Measurements from ENCODE around the gene SBF2. TPM values are rescaled to one million over a fixed set of nuclear protein-coding genes. Genes with fewer than 3 reads are reported as not detected.
A peak's percentile ranks its signal among the peaks of the same experiment; 100 is the strongest.

SBF2 gene
- total and polyA plus RNA-seq, 2 donors (not counting 1 experiment from before 2014, with no cell fraction given) = 5.6 to 17.7 TPM

DNA sequence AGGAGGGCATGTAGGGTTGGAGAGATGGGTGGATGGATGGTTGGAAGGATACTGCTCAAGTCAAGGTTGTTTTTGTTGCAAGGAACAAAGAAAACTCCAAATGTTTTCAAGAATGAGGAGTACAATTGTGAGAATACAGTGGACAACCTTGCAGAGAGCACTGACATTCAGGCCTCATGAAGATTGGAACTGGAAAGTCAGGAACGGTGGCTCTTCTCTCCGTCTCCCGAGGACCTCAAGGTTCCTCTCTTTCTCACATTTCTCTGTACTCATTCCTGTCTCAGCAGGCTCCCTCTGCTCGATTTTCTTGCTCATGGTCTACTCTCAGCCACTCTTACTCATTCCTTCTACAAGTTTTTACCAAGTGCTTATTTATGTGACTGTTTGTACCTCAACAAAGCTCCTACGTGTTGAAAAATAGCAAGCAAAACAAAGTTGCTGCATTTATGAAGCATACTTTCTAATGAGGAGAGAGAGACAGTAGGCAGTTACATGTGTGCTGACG lies 532.5 kb downstream of the SBF2 start:
- intact Hi-C loops (cut with micrococcal nuclease) = no loop called here
- CTCF ChIA-PET = interaction anchor here (0.9 kb wide), 1 partner anchor 83 kb away, joined by 3 read pairs; no protein-coding TSS in a partner anchor

DNA sequence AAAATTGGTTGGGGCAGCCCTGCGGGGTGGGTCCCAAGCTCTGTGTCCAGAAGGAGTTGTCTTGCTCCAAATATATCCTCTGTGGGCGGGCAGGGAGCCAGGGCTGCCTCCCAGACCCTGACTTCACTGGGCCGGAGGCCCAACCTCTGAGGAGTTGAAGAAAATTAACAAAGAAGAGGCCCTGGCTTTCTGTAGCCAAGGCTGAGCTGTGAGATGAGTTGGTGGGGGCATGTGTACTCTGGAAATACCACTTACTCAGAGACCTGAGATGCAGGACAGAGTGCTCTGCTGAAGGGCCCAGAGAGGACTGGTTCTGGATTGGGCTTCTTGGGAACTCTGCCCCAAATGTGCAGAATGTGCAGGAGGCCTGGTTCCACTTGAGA lies 533.8 kb downstream of the SBF2 start:
- H3K4me1 Mint-ChIP-seq = peaks cover 73% of the 10 kb centered on the region
- no peak overlapping the region for H3K4me3 ChIP-seq (ENCODE audit: control extremely low read depth in 1 of 5, extremely low read depth in 1 of 5, insufficient read depth in 1 of 5, low read depth in 2 of 5, low read length in 4 of 5)
- 97% methylated on average over 3 of the region's 3 CpGs for WGBS (ENCODE audit: insufficient coverage)
- H3K9me3 Mint-ChIP-seq (ENCODE audit: insufficient read depth) = no peaks in the 10 kb centered on the region
- H3K27me3 ChIP-seq (replicated peaks in 1 of 4; ENCODE audit: control extremely low read depth in 1 of 4, control insufficient read depth in 3 of 4, insufficient read depth in 4 of 4, low read length in 3 of 4) = no peaks in the 10 kb centered on the region
- TF ChIP-seq EZH2 (IDR thresholded peaks at IDR 0.05; ENCODE audit: borderline replicate concordance, insufficient read depth, low read depth, low read length, poor library complexity, severe bottlenecking) = no peak
- TF ChIP-seq, protein P1, sequence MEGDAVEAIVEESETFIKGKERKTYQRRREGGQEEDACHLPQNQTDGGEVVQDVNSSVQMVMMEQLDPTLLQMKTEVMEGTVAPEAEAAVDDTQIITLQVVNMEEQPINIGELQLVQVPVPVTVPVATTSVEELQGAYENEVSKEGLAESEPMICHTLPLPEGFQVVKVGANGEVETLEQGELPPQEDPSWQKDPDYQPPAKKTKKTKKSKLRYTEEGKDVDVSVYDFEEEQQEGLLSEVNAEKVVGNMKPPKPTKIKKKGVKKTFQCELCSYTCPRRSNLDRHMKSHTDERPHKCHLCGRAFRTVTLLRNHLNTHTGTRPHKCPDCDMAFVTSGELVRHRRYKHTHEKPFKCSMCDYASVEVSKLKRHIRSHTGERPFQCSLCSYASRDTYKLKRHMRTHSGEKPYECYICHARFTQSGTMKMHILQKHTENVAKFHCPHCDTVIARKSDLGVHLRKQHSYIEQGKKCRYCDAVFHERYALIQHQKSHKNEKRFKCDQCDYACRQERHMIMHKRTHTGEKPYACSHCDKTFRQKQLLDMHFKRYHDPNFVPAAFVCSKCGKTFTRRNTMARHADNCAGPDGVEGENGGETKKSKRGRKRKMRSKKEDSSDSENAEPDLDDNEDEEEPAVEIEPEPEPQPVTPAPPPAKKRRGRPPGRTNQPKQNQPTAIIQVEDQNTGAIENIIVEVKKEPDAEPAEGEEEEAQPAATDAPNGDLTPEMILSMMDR (IDR thresholded peaks at IDR 0.05) = no peak
- POLR2A ChIA-PET = interaction anchor here (0.8 to 2.3 kb wide), 13 partner anchors 15 to 558 kb away, joined by 3 to 10 read pairs (median 5); partner anchors contain the start of genes WEE1 and ZNF143
- H3K4me1 ChIP-seq (ENCODE audit: control insufficient read depth in 2 of 2, insufficient read depth in 2 of 2, low read length in 2 of 2) = peaks cover 38 to 46% of the 10 kb centered on the region in 2 donors
- no peaks in the 10 kb centered on the region for H3K27me3 Mint-ChIP-seq
- no peak overlapping the region for H3K9ac ChIP-seq (ENCODE audit: low read length)
- ATAC-seq (ENCODE audit: low read depth) (no peak), DNase-seq (no peak)
- H2AFZ ChIP-seq (ENCODE audit: insufficient read depth, low read depth, low read length, poor library complexity, severe bottlenecking) = no peak overlapping the region
- no peak overlapping the region for H3K27ac ChIP-seq (ENCODE audit: low read length in 2 of 2)
- intact Hi-C loops (cut with micrococcal nuclease) = no loop called here
- CTCF ChIA-PET = interaction anchor here (0.9 to 3.8 kb wide), 21 partner anchors 10 to 607 kb away, joined by 3 to 56 read pairs (median 9); partner anchors contain the start of gene ADM
- no peaks in the 10 kb centered on the region for H3K9me3 ChIP-seq (ENCODE audit: control extremely low read depth in 1 of 3, control insufficient read depth in 2 of 3, insufficient read depth in 1 of 3, low read length in 2 of 3)
- peaks cover 49% of the 10 kb centered on the region for H3K79me2 ChIP-seq (ENCODE audit: control insufficient read depth, insufficient read depth, low read length)
- H4K20me1 ChIP-seq (ENCODE audit: control insufficient read depth, insufficient read depth, low read length, poor library complexity, severe bottlenecking) = no peaks in the 10 kb centered on the region
- H3K36me3 ChIP-seq (replicated peaks in 1 of 2; ENCODE audit: control extremely low read depth in 1 of 2, control insufficient read depth in 1 of 2, extremely low read depth in 1 of 2, insufficient read depth in 2 of 2, low read length in 1 of 2) = no peaks in the 10 kb centered on the region
- peak overlapping the region; percentile 98 for H3K27ac Mint-ChIP-seq
- peak overlapping the region; percentile 91 for H3K4me3 Mint-ChIP-seq
- H3K4me2 ChIP-seq (replicated peaks; ENCODE audit: low read depth, low read length, poor library complexity, severe bottlenecking) = peak overlapping the region; percentile 94

More for the DNA sequence above, 532.5 kb downstream of the SBF2 start:
- DNase-seq (no peak), ATAC-seq (ENCODE audit: low read depth) (no peak)
- Histone ChIP-seq H3K36me3 (replicated peaks in 1 of 2; ENCODE audit: control extremely low read depth in 1 of 2, control insufficient read depth in 1 of 2, extremely low read depth in 1 of 2, insufficient read depth in 2 of 2, low read length in 1 of 2) (no peaks in the 10 kb centered on the region), H4K20me1 (ENCODE audit: control insufficient read depth, insufficient read depth, low read length, poor library complexity, severe bottlenecking) (no peaks in the 10 kb centered on the region), H3K27me3 (replicated peaks in 1 of 4; ENCODE audit: control extremely low read depth in 1 of 4, control insufficient read depth in 3 of 4, insufficient read depth in 4 of 4, low read length in 3 of 4) (no peaks in the 10 kb centered on the region), H3K9ac (ENCODE audit: low read length) (no peak overlapping the region), H3K79me2 (ENCODE audit: control insufficient read depth, insufficient read depth, low read length) (peaks cover 53% of the 10 kb centered on the region), H3K27ac (ENCODE audit: low read length in 2 of 2) (no peak overlapping the region), H3K4me1 (ENCODE audit: control insufficient read depth in 2 of 2, insufficient read depth in 2 of 2, low read length in 2 of 2) (peaks cover 25 to 36% of the 10 kb centered on the region in 2 donors), H3K4me2 (replicated peaks; ENCODE audit: low read depth, low read length, poor library complexity, severe bottlenecking) (no peak overlapping the region), H2AFZ (ENCODE audit: insufficient read depth, low read depth, low read length, poor library complexity, severe bottlenecking) (no peak overlapping the region), H3K9me3 (ENCODE audit: control extremely low read depth in 1 of 3, control insufficient read depth in 2 of 3, insufficient read depth in 1 of 3, low read length in 2 of 3) (no peaks in the 10 kb centered on the region), H3K4me3 (ENCODE audit: control extremely low read depth in 1 of 5, extremely low read depth in 1 of 5, insufficient read depth in 1 of 5, low read depth in 2 of 5, low read length in 4 of 5) (no peak overlapping the region)
- Mint-ChIP-seq H3K4me1 (peaks cover 66% of the 10 kb centered on the region), H3K4me3 (no peak overlapping the region), H3K9me3 (ENCODE audit: insufficient read depth) (no peaks in the 10 kb centered on the region), H3K27ac (peak overlapping the region; percentile 66), H3K27me3 (no peaks in the 10 kb centered on the region)
- WGBS (ENCODE audit: insufficient coverage) = 97% methylated on average over 5 of the region's 6 CpGs
- TF ChIP-seq EZH2 (IDR thresholded peaks at IDR 0.05; ENCODE audit: borderline replicate concordance, insufficient read depth, low read depth, low read length, poor library complexity, severe bottlenecking) = no peak
- TF ChIP-seq, protein P1 (IDR thresholded peaks at IDR 0.05) = no peak
- POLR2A ChIA-PET = no interaction called here

All from B cell (primary cell).